ENCODE results near the gene HNF1A.
"Not testable (repeated sequence)": the region's sequence is repeated elsewhere in the genome, so short reads cannot be mapped to it uniquely, and the experiment has no call there.

HNF1A gene

GRCh38 chr12:121038861-121039668 lies 60.7 kb downstream of the HNF1A start, which contains the start of gene OASL:
Gene OASL (minus strand): TSS chr12:121039246. CDS start chr12:121038971, 275 bp downstream.
- no peak within 1 kb of the TSS for H3K4me3 ChIP-seq (ENCODE audit: low read depth, low read length)
- TF ChIP-seq, protein P1, sequence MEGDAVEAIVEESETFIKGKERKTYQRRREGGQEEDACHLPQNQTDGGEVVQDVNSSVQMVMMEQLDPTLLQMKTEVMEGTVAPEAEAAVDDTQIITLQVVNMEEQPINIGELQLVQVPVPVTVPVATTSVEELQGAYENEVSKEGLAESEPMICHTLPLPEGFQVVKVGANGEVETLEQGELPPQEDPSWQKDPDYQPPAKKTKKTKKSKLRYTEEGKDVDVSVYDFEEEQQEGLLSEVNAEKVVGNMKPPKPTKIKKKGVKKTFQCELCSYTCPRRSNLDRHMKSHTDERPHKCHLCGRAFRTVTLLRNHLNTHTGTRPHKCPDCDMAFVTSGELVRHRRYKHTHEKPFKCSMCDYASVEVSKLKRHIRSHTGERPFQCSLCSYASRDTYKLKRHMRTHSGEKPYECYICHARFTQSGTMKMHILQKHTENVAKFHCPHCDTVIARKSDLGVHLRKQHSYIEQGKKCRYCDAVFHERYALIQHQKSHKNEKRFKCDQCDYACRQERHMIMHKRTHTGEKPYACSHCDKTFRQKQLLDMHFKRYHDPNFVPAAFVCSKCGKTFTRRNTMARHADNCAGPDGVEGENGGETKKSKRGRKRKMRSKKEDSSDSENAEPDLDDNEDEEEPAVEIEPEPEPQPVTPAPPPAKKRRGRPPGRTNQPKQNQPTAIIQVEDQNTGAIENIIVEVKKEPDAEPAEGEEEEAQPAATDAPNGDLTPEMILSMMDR (IDR thresholded peaks at IDR 0.05; ENCODE audit: low read depth, low read length), result no peak

GRCh38 chr12:121043067-121043466 lies 64.7 kb downstream of the HNF1A start:
- TF ChIP-seq, protein P1 (IDR thresholded peaks at IDR 0.05; ENCODE audit: low read depth, low read length), result no peak
- no peak overlapping the region for H3K4me3 ChIP-seq (ENCODE audit: low read depth, low read length)

DNA sequence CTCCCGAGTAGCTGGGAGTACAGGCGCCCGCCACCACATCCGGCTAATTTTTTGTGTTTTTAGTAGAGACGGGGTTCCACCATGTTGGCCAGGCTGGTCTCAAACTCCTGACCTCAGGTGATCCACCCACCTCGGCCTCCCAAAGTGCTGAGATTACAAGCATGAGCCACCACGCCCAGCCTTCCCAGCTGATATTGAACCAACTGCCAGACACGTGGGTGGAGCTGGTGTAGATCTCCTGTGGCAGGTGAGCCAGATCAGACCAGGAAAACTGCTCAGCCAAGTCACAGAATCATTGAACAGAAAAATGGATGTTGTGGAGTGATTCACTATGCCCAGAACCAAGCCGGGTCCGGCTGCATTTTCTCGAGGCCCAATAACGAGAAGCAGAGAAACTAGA lies 69.1 kb downstream of the HNF1A start:
- H3K4me3 ChIP-seq (ENCODE audit: low read depth, low read length), result not testable (repeated sequence)

DNA sequence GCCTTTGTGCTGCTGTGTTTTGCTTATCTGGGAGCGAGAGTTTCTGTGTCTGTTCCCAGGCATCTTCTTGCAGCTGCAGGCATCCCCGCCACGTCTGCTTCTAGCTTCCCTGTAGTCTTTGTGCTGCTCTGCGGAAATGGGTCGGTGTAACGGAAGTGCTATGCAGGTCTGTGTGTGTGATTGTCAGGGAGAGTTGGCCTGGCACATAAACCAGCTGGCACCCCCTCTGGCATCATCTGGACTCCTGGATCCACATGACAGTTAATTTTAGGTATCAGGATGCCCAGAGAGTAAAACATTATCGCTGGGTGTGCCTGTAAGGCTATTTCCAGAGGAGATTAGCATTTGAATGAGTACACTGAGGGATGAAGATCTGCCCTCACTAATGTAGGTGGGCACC lies 70.1 kb downstream of the HNF1A start:
- TF ChIP-seq, protein P1 (IDR thresholded peaks at IDR 0.05; ENCODE audit: low read depth, low read length), result no peak
- H3K4me3 ChIP-seq (ENCODE audit: low read depth, low read length), result no peak overlapping the region

GRCh38 chr12:121050725-121051124 lies 72.4 kb downstream of the HNF1A start:
- no peak overlapping the region for H3K4me3 ChIP-seq (ENCODE audit: low read depth, low read length)
- TF ChIP-seq, protein P1 (IDR thresholded peaks at IDR 0.05; ENCODE audit: low read depth, low read length), result no peak

Data from WI38 (cell line).